CD4-positive, alpha-beta T cell treated with Interferon alpha-2 for 1 hour (primary cell): ENCODE measurements around the gene IKZF1.

Experiments
- DNase-seq, 2 donors: peaks; one replicate each; pipeline ENCODE4 v3.0.0-alpha.2; 2020 to 2022

Gene IKZF1

GRCh38 chr7:50356212-50356944, 51.9 kb downstream of the IKZF1 start:
- peak in 1 of 2 donors; percentile 65 for DNase-seq

- DNase-seq, result no peak
These were observed 52.4 kb downstream of the IKZF1 start for GRCh38 chr7:50356945-50357268.

DNA sequence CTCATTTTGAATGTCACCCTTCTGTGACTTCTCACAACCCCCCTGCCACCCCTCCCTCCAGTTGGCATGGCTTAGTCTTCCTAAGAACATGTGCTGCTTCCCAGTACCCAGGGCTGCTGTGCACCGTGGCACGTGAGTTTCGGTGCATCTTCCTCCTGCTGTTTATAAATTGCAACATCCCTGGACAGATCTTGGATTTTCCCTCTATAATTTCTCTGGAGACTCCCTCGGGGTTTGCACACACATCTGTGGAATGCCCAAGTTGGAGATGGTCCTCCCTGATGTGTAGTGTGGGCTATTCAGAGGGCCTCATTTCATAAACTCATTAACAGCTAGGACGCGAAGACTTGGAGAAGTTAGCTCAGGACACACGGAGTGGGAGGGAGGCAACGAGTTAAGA, 52.9 kb downstream of the IKZF1 start:
- DNase-seq, result no peak

GRCh38 chr7:50358041-50358705, 53.7 kb downstream of the IKZF1 start:
- peak; percentile 45 to 54 for DNase-seq

GRCh38 chr7:50358779-50359178, 54.3 kb downstream of the IKZF1 start:
- no peak for DNase-seq

GRCh38 chr7:50359258-50359994, 54.9 kb downstream of the IKZF1 start:
- no peak for DNase-seq

GRCh38 chr7:50359995-50360925, 55.7 kb downstream of the IKZF1 start:
- peak; percentile 88 for DNase-seq

DNA sequence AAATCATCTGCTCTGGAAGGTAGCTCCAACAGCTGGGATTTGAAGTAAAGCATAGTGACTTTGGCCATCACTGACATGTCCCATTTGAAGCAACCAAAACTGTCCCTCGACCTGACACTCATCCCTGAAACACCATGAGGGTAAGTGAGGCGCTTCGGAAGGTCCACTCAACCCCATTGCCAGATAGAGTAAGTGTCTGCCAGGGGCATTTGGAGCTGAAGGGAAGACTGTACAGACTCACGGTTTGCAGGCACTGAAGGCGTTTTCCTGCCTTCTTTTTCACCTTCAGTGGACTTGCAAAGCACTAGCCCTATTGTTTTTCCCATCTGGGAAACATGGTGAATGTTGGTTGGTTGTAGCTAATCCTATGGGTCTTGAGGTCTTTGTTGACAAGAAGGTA, 57.6 kb downstream of the IKZF1 start:
- DNase-seq, result no peak

- DNase-seq, result peak; percentile 73 to 79
These were observed 58.3 kb downstream of the IKZF1 start for GRCh38 chr7:50362712-50363282.

- peak; percentile 68 to 78 for DNase-seq
These were observed 59.0 kb downstream of the IKZF1 start for GRCh38 chr7:50363327-50364060.

DNA sequence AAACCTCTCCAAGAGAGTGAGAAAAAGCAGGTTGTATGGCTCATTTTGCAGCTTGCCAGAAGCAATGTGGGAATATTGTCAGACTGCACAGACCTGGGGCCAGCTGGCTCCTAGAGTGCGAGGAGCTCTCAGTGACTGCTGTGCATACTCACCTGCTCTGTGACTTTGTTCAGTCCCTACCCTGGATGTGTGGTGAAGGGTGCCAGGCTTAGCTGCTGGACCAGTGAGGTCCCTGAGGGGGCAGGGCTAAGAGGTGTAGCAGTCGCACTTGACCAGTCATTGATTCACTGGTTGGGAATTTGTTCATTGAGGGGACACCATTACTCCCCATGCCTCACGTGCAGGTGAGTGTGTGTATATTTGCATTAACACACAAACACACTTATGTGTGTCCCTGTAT, 60.1 kb downstream of the IKZF1 start:
- DNase-seq, result no peak

DNA sequence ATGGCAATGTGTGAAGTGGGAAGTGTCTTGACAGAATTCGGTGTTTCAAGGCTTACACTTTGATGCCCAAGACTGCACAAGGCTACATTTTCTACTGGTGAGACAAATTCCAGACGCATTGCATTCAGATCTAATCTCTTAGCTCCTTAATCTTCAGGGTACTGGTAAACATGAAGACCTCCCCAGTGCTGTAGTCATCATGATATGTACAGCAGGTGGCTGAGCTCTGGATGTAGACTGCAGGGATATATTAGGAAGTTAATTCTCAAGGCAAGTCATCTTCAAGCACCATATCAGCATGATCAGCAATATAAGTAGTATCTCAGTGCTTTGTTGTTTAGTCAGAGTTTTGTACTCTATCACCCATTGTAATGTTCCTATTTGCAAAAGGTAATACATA, 61.8 kb downstream of the IKZF1 start:
- no peak for DNase-seq

DNA sequence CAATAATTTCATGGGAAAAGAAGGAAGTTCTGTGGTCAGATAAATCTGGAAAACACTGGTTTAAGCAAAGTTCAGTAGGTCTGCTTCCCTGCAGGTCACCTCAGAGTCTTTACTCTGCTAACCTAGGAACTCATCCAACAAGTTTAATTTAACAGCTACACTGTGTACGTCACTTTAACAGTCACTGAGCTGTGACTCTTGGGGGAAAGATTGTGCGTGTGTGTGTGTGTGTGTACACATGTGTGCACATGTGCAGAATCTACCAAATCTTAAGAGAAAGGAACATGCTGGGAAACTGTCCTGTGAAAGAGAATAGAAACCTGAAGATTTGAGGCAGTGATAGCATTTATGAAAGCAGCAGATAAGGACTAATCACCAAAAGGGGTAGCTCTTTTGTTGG, 62.6 kb downstream of the IKZF1 start:
- peak; percentile 64 to 77 for DNase-seq

GRCh38 chr7:50367570-50367969, 63.1 kb downstream of the IKZF1 start:
- no peak for DNase-seq

- DNase-seq, result no peak
These were observed 63.9 kb downstream of the IKZF1 start for GRCh38 chr7:50368366-50368765.

DNA sequence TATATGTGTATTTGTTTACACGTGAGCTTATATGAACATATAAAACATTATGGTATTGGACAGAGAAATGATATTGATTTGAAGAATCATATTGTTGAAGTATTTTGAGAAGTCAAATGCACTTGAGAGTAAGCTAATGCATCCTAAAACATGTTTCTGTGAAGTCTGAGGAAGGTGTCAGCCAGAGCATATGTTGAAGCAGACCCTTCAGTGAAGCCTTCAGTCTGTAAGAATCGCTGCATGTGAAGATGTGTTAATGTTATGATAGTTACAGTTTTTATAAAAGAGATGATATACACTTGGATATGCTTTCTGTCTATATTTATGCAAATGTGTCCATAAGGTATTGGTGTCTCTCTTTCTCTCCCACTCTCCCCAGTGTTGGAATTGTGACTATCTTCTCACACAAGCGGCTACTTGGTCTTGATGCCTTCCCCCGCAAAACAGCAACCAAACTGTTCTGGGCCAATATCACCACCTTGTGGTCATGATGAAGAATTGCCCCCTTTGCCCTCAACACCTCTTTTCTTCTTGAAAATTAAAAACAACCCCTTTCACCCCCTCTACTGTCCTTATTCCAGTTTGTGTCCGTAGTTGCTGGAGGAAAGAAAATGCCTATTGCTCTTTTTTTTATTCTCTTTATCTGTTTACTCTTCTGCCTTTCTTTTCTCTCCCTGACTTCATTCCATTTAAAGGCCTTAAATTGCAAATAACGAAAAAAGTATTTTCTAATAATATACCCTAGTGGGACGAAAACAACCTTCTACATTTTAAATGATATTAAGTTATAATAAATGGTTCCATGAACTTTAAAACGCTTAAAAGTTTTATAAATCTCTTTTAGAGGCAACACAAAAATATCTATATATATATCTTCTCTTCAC, 64.9 kb downstream of the IKZF1 start:
- peak; percentile 76 to 86 for DNase-seq

DNA sequence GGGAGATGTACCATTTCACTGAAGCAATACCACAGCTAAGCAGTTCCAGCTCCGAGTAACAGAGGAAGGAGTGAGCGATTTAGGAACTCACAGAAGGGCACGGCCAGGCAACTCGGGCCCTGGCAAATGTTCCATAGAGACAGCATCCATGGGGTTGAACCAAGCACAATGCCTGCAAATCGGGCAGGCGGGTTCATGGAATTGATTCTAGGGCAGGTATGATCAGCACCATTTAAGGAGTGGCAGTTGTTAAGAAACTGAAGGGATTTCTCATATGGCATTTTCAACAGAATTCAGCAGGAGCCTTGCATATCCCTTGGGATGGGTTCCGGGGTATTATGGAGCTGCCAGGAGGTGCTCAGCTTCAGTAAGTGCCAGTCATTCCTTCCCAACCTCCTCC, 66.4 kb downstream of the IKZF1 start:
- DNase-seq, result no peak

DNA sequence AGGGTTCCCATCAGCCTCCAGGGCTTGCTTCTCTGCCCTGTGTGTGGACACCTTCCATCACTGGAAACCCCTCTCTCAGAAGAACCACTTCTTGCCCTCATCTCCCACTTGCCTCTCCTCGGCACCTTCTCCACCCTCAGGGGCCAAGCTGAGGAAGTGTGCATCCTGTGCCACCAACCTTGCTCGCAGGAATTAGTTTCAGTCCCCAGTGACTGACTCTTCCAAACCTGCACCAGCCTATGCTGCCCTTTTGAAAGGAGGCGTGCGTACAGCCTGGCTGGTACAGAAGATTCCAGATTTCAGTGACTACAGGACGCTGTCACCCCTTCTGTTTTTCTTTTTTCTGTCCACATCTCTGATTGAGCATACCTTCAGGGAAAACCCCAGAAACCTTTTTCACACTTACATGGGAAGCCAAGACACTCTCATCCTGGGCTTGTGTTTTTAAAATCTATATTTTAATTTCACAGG, 67.1 kb downstream of the IKZF1 start:
- peak in 1 of 2 donors; percentile 41 for DNase-seq

DNA sequence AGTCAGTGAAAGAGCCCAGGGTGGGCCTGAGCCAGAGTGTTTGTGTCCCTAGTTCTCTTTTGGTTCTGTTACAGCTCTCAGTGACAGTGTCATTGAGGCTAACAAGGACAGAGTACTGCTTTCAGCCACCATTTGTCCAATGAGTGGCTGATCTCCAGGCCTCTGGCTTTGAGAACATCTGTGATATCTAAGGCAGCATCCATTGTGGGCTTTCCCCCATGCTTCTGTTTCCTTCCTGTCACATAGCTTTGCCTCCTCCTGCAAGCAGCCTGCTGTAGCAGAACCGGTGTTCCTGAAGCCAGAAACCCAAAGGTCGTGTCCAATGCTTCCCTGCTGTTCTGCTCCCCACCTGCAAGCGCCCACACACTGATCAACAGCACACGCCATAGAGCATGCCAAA, 68.4 kb downstream of the IKZF1 start:
- DNase-seq, result no peak

DNA sequence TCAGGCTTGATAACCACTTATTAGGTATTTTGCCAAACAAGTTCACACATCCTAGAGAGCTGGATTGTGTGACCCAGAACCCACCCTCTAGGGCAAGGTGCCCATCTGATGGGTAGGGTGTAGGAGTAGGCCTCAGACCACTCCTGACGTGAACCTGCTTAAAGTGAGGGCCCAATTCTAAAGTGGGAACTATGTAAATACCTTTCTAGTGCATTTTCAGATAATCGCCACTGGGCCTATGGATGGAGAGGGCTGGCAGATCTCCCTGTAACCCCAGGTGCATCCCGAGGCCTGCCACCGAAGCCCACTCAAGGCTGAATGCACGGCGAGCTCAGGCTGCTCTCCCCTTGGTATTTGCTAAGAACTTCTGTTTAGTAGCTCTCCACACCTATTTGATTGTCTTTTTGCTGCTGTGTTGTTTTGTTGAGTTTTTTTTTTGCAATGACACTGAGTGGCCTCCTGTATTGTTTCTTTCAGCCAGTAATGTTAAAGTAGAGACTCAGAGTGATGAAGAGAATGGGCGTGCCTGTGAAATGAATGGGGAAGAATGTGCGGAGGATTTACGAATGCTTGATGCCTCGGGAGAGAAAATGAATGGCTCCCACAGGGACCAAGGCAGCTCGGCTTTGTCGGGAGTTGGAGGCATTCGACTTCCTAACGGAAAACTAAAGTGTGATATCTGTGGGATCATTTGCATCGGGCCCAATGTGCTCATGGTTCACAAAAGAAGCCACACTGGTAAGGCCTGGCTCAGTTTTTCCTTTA, 71.7 kb downstream of the IKZF1 start:
- DNase-seq, result no peak
